Measurements from ENCODE around the gene IGFBP4. TPM values are rescaled to one million over a fixed set of nuclear protein-coding genes. Genes with fewer than 3 reads are reported as not detected.

Gene IGFBP4
- total RNA-seq, 3 donors from 2014 or later (not counting 1 experiment from before 2014, with no cell fraction given), result 2.1 to 8.1 (median 2.8) TPM

GRCh38 chr17:40418428-40418706 lies 24.9 kb upstream of the IGFBP4 start:
- no peaks in the 10 kb centered on the region for H3K36me3 Mint-ChIP-seq
- peaks cover 10 to 14% of the 10 kb centered on the region in 2 donors for H3K4me1 Mint-ChIP-seq
- H3K9me3 ChIP-seq (ENCODE audit: control insufficient read depth, insufficient read depth, low read length), result no peaks in the 10 kb centered on the region
- peak overlapping the region; percentile 75 to 78 for H3K27ac Mint-ChIP-seq
- intact Hi-C loops (cut with micrococcal nuclease), result loop anchor here (1.0 kb wide), 1 partner anchor 131 kb away; the partner anchor contains the start of gene CDC6
- peak overlapping the region; percentile 18 for H3K27ac ChIP-seq (ENCODE audit: low read length)
- H3K4me3 Mint-ChIP-seq, result peak overlapping the region; percentile 96
- peaks cover 16% of the 10 kb centered on the region for H3K4me1 ChIP-seq (ENCODE audit: control insufficient read depth, insufficient read depth, low read length)
- H3K9me3 Mint-ChIP-seq, result no peaks in the 10 kb centered on the region
- no peak for TF ChIP-seq CTCF (IDR thresholded peaks at IDR 0.05)
- peak overlapping the region; percentile 71 for H3K4me3 ChIP-seq (ENCODE audit: low read length)
- no peaks in the 10 kb centered on the region for H3K36me3 ChIP-seq (ENCODE audit: control insufficient read depth, insufficient read depth, low read length)
- no peaks in the 10 kb centered on the region for H3K27me3 ChIP-seq (ENCODE audit: control insufficient read depth, insufficient read depth, low read length)
- DNase-seq (no peak), ATAC-seq (no peak)
- 93% methylated on average over 14 of the region's 16 CpGs for WGBS (ENCODE audit: insufficient coverage)
- H3K27me3 Mint-ChIP-seq (ENCODE audit: low read depth in 2 of 2), result no peaks in the 10 kb centered on the region

- H3K4me3 ChIP-seq (ENCODE audit: low read length), result no peak overlapping the region
- H3K27me3 ChIP-seq (ENCODE audit: control insufficient read depth, insufficient read depth, low read length), result no peaks in the 10 kb centered on the region
- Mint-ChIP-seq H3K27me3 (ENCODE audit: low read depth in 2 of 2) (no peaks in the 10 kb centered on the region), H3K4me3 (peak overlapping the region; percentile 76), H3K9me3 (no peaks in the 10 kb centered on the region), H3K36me3 (no peaks in the 10 kb centered on the region), H3K27ac (no peak overlapping the region), H3K4me1 (peaks cover 10 to 14% of the 10 kb centered on the region in 2 donors)
- peaks cover 16% of the 10 kb centered on the region for H3K4me1 ChIP-seq (ENCODE audit: control insufficient read depth, insufficient read depth, low read length)
- TF ChIP-seq CTCF (IDR thresholded peaks at IDR 0.05), result no peak
- ATAC-seq (no peak), DNase-seq (peak in 1 of 2 donors; percentile 34)
- no peaks in the 10 kb centered on the region for H3K36me3 ChIP-seq (ENCODE audit: control insufficient read depth, insufficient read depth, low read length)
- no peak overlapping the region for H3K27ac ChIP-seq (ENCODE audit: low read length)
- H3K9me3 ChIP-seq (ENCODE audit: control insufficient read depth, insufficient read depth, low read length), result no peaks in the 10 kb centered on the region
- 59% methylated on average over 9 of the region's 11 CpGs for WGBS (ENCODE audit: insufficient coverage)
- intact Hi-C loops (cut with micrococcal nuclease), result no loop called here
Measured at GRCh38 chr17:40419559-40420331, 23.5 kb upstream of the IGFBP4 start.

GRCh38 chr17:40422990-40423633 lies 20.1 kb upstream of the IGFBP4 start:
- WGBS (ENCODE audit: insufficient coverage), result 91% methylated on average over 2 of the region's 3 CpGs
- Mint-ChIP-seq H3K4me3 (no peak overlapping the region), H3K27me3 (ENCODE audit: low read depth in 2 of 2) (no peaks in the 10 kb centered on the region), H3K27ac (no peak overlapping the region), H3K4me1 (peaks cover 9 to 10% of the 10 kb centered on the region in 2 donors), H3K36me3 (no peaks in the 10 kb centered on the region), H3K9me3 (no peaks in the 10 kb centered on the region)
- Histone ChIP-seq H3K4me1 (ENCODE audit: control insufficient read depth, insufficient read depth, low read length) (peaks cover 27% of the 10 kb centered on the region), H3K36me3 (ENCODE audit: control insufficient read depth, insufficient read depth, low read length) (no peaks in the 10 kb centered on the region), H3K27me3 (ENCODE audit: control insufficient read depth, insufficient read depth, low read length) (no peaks in the 10 kb centered on the region), H3K4me3 (ENCODE audit: low read length) (no peak overlapping the region), H3K9me3 (ENCODE audit: control insufficient read depth, insufficient read depth, low read length) (no peaks in the 10 kb centered on the region), H3K27ac (ENCODE audit: low read length) (no peak overlapping the region)
- DNase-seq, result no peak
- no peak for TF ChIP-seq CTCF (IDR thresholded peaks at IDR 0.05)
- intact Hi-C loops (cut with micrococcal nuclease), result no loop called here
- no peak for ATAC-seq
